ENCODE results near the gene PHC1.
A peak's percentile ranks its signal among the peaks of the same experiment; 100 is the strongest.

PHC1 gene

GRCh38 chr12:8950221-8950527 is 35.9 kb downstream of the PHC1 start:
- ATAC-seq (no peak), DNase-seq (no peak)
- H3K4me1 Mint-ChIP-seq: peaks cover 69% of the 10 kb centered on the region
- peak overlapping the region; percentile 95 for H3K4me3 Mint-ChIP-seq
- H3K27ac Mint-ChIP-seq: peak overlapping the region; percentile 92
- peaks cover 9% of the 10 kb centered on the region for H3K9me3 Mint-ChIP-seq
- H3K36me3 Mint-ChIP-seq (ENCODE audit: low read depth): peaks cover 49% of the 10 kb centered on the region
- H3K27me3 Mint-ChIP-seq: no peaks in the 10 kb centered on the region

GRCh38 chr12:8950702-8951478 is 36.6 kb downstream of the PHC1 start:
- peak overlapping the region; percentile 92 for H3K27ac Mint-ChIP-seq
- H3K36me3 Mint-ChIP-seq (ENCODE audit: low read depth): peaks cover 41% of the 10 kb centered on the region
- ATAC-seq (no peak), DNase-seq (no peak)
- peaks cover 9% of the 10 kb centered on the region for H3K9me3 Mint-ChIP-seq
- no peaks in the 10 kb centered on the region for H3K27me3 Mint-ChIP-seq
- H3K4me3 Mint-ChIP-seq: peak overlapping the region; percentile 95
- peaks cover 67% of the 10 kb centered on the region for H3K4me1 Mint-ChIP-seq

DNA sequence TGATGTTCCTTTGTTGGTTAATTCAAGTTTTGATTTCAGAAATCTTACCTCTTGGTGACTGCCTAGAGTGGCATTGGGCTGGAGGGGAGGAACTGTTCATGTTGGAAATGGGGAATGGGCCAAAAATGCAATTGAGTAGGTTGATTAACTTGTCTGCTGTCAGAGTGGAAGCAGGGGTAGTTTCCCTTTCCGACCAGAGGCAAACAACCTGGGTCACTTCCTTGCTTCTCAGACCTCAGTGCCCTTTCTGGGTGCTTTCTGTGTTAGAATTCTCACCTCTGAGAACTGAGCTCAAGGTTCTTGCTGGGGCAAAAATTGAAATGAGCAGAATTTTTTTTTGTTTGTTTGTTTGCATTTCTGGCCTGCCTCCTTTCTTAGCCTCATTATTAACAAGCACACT is 37.4 kb downstream of the PHC1 start:
- peak; percentile 39 for DNase-seq
- H3K27me3 Mint-ChIP-seq: no peaks in the 10 kb centered on the region
- peak overlapping the region; percentile 95 for H3K4me3 Mint-ChIP-seq
- peaks cover 36% of the 10 kb centered on the region for H3K36me3 Mint-ChIP-seq (ENCODE audit: low read depth)
- peak; percentile 11 for ATAC-seq
- peaks cover 63% of the 10 kb centered on the region for H3K4me1 Mint-ChIP-seq
- peaks cover 9% of the 10 kb centered on the region for H3K9me3 Mint-ChIP-seq
- peak overlapping the region; percentile 92 for H3K27ac Mint-ChIP-seq

DNA sequence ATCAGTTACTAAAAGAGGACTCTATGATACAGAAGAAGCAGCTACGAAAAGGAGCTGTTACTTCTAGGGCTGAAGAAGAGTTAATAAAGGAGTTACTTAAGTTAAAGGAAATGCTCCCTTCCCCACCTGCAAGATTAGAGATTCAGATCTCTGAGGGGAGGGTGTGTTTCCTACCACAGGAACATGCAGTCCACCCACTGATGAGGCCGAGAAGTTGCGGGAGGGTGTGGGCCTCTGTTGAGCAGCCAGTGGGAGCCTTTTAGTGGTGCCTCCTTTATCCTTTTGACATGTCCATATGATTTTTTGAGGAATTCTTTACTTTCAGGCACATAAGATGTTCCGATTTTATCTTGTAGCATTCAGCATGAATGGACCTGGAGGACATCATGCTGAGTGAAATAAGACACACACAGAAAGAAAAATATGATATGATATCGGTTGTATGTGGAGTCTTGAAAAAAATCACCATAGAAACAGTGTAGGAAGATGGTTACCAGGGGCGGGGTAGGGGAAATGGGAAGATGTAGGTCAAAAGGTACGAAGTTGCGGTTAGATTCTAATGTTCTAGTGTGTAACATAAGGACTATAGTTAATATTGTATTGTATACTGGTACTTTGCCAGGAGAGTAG is 39.6 kb downstream of the PHC1 start:
- Mint-ChIP-seq H3K4me1 (peaks cover 65% of the 10 kb centered on the region), H3K4me3 (peak overlapping the region; percentile 61)
- ATAC-seq: no peak

GRCh38 chr12:8956073-8956472 is 41.8 kb downstream of the PHC1 start:
- peaks cover 12% of the 10 kb centered on the region for H3K9me3 Mint-ChIP-seq
- no peaks in the 10 kb centered on the region for H3K27me3 Mint-ChIP-seq
- ATAC-seq (no peak), DNase-seq (no peak)
- H3K4me3 Mint-ChIP-seq: no peak overlapping the region
- H3K36me3 Mint-ChIP-seq (ENCODE audit: low read depth): peaks cover 26% of the 10 kb centered on the region
- H3K27ac Mint-ChIP-seq: no peak overlapping the region
- H3K4me1 Mint-ChIP-seq: peaks cover 86% of the 10 kb centered on the region

More for the DNA sequence above, 39.6 kb downstream of the PHC1 start:
- peak; percentile 47 for DNase-seq
- Mint-ChIP-seq H3K27ac (peak overlapping the region; percentile 87), H3K9me3 (peaks cover 12% of the 10 kb centered on the region), H3K27me3 (no peaks in the 10 kb centered on the region), H3K36me3 (ENCODE audit: low read depth) (peaks cover 28% of the 10 kb centered on the region)

GRCh38 chr12:8956772-8957171 is 42.5 kb downstream of the PHC1 start:
- no peak overlapping the region for H3K27ac Mint-ChIP-seq
- peaks cover 12% of the 10 kb centered on the region for H3K9me3 Mint-ChIP-seq
- ATAC-seq (no peak), DNase-seq (no peak)
- no peak overlapping the region for H3K4me3 Mint-ChIP-seq
- peaks cover 80% of the 10 kb centered on the region for H3K4me1 Mint-ChIP-seq
- H3K36me3 Mint-ChIP-seq (ENCODE audit: low read depth): peaks cover 26% of the 10 kb centered on the region
- H3K27me3 Mint-ChIP-seq: no peaks in the 10 kb centered on the region

DNA sequence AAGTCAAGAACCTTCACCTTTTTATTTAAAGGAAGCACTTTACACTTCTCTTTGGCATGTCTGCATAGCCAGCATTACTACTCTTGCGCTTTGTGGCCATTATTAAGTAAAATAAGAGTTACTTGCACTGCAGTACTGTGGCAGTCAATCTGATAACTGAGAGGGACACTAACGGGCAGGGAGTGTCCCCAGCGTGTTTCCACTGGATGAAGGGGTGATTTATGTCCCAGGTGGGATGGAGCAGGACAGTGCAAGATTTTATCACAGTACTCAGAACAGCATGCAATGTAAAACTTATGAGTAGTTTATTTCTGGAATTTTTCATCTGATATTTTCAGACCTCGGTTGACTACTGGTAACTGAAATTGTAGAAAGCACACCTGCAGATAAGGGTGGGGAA is 43.3 kb downstream of the PHC1 start:
- ATAC-seq (no peak), DNase-seq (no peak)
- Mint-ChIP-seq H3K9me3 (peaks cover 11% of the 10 kb centered on the region), H3K36me3 (ENCODE audit: low read depth) (peaks cover 30% of the 10 kb centered on the region), H3K4me3 (no peak overlapping the region), H3K4me1 (peaks cover 75% of the 10 kb centered on the region), H3K27me3 (no peaks in the 10 kb centered on the region), H3K27ac (no peak overlapping the region)

- no peak for ATAC-seq
- H3K27ac Mint-ChIP-seq: no peak overlapping the region
- H3K27me3 Mint-ChIP-seq: no peaks in the 10 kb centered on the region
- peaks cover 70% of the 10 kb centered on the region for H3K4me1 Mint-ChIP-seq
- no peak overlapping the region for H3K4me3 Mint-ChIP-seq
- no peak for DNase-seq
- peaks cover 6% of the 10 kb centered on the region for H3K9me3 Mint-ChIP-seq
- peaks cover 27% of the 10 kb centered on the region for H3K36me3 Mint-ChIP-seq (ENCODE audit: low read depth)
Observed at GRCh38 chr12:8958066-8958465, 43.8 kb downstream of the PHC1 start.

GRCh38 chr12:8960176-8960575 is 45.9 kb downstream of the PHC1 start:
- Mint-ChIP-seq H3K27me3 (no peaks in the 10 kb centered on the region), H3K9me3 (peaks cover 3% of the 10 kb centered on the region), H3K36me3 (ENCODE audit: low read depth) (peaks cover 23% of the 10 kb centered on the region), H3K27ac (no peak overlapping the region), H3K4me1 (peaks cover 50% of the 10 kb centered on the region), H3K4me3 (no peak overlapping the region)
- ATAC-seq: peak; percentile 61
- DNase-seq: no peak

- H3K9me3 Mint-ChIP-seq: peaks cover 28% of the 10 kb centered on the region
- H3K4me3 Mint-ChIP-seq: no peak overlapping the region
- no peaks in the 10 kb centered on the region for H3K27me3 Mint-ChIP-seq
- H3K36me3 Mint-ChIP-seq (ENCODE audit: low read depth): peaks cover 27% of the 10 kb centered on the region
- peaks cover 9% of the 10 kb centered on the region for H3K4me1 Mint-ChIP-seq
- no peak for DNase-seq
- H3K27ac Mint-ChIP-seq: no peak overlapping the region
- ATAC-seq: no peak
Observed at GRCh38 chr12:8968761-8969160, 54.5 kb downstream of the PHC1 start.

DNA sequence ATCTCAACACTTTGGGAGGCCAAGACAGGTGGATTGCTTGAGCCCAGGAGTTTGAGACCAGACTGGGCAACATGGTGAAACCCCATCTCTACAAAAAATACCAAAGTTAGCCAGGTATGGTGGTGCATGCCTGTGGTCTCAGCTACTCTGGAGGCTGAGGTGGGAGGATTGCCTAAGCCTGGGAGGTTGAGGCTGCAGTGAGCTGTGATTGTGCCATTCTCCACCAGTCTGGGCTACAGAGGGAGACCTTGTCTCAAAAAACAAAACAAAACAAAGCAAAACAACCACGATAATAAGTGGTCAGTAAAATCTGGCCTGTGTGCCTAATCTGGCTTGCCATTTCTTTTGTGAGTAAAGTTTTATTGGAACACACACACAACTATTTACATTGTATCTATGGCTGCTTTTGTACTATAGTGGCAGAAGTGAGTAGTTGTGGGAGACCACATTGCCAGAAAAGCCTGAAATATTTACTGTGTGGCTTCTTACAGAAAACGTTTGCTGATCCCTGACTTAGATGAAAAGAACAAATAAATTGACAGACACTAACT is 55.6 kb downstream of the PHC1 start:
- Mint-ChIP-seq H3K27ac (peak overlapping the region; percentile 73), H3K4me1 (peaks cover 9% of the 10 kb centered on the region), H3K9me3 (peaks cover 31% of the 10 kb centered on the region), H3K4me3 (no peak overlapping the region), H3K27me3 (no peaks in the 10 kb centered on the region), H3K36me3 (ENCODE audit: low read depth) (peaks cover 24% of the 10 kb centered on the region)
- no peak for DNase-seq
- ATAC-seq: no peak

DNA sequence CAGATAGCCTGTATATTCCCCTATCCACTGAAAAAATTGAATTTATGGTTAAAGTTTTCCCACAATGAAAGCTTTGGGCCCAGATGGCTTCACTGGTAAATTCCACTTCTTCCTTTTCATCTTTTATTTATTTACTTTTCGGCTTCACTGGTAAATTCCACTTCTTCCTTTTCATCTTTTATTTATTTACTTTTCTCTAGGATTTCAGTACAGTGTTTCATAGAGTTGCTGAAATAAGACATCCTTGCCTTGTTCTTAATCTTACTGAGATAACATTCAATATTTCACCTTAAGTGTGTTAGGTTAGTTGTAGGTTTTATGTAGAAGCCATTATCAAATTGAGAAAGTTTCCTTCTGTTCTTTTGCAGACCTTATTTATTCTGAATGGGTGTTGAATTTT is 56.1 kb downstream of the PHC1 start:
- H3K4me3 Mint-ChIP-seq: no peak overlapping the region
- peaks cover 31% of the 10 kb centered on the region for H3K9me3 Mint-ChIP-seq
- no peak for DNase-seq
- ATAC-seq: no peak
- H3K4me1 Mint-ChIP-seq: peaks cover 9% of the 10 kb centered on the region
- no peaks in the 10 kb centered on the region for H3K27me3 Mint-ChIP-seq
- peaks cover 23% of the 10 kb centered on the region for H3K36me3 Mint-ChIP-seq (ENCODE audit: low read depth)
- peak overlapping the region; percentile 73 for H3K27ac Mint-ChIP-seq

GRCh38 chr12:8980137-8980536 is 65.8 kb downstream of the PHC1 start:
- Mint-ChIP-seq H3K4me1 (peaks cover 12% of the 10 kb centered on the region), H3K36me3 (ENCODE audit: low read depth) (peaks cover 12% of the 10 kb centered on the region), H3K27me3 (no peaks in the 10 kb centered on the region), H3K9me3 (peaks cover 21% of the 10 kb centered on the region), H3K27ac (no peak overlapping the region), H3K4me3 (no peak overlapping the region)
- ATAC-seq: no peak
- no peak for DNase-seq

- H3K4me3 Mint-ChIP-seq: no peak overlapping the region
- H3K36me3 Mint-ChIP-seq (ENCODE audit: low read depth): peaks cover 7% of the 10 kb centered on the region
- H3K27ac Mint-ChIP-seq: no peak overlapping the region
- DNase-seq: no peak
- no peaks in the 10 kb centered on the region for H3K27me3 Mint-ChIP-seq
- peaks cover 52% of the 10 kb centered on the region for H3K4me1 Mint-ChIP-seq
- peak; percentile 16 for ATAC-seq
- H3K9me3 Mint-ChIP-seq: peaks cover 2% of the 10 kb centered on the region
Observed at GRCh38 chr12:8985213-8985754, 71.0 kb downstream of the PHC1 start.

GRCh38 chr12:8987163-8987562 is 72.9 kb downstream of the PHC1 start:
- Mint-ChIP-seq H3K36me3 (ENCODE audit: low read depth) (peaks cover 5% of the 10 kb centered on the region), H3K27me3 (no peaks in the 10 kb centered on the region), H3K27ac (no peak overlapping the region), H3K9me3 (no peaks in the 10 kb centered on the region), H3K4me1 (peaks cover 60% of the 10 kb centered on the region), H3K4me3 (no peak overlapping the region)
- ATAC-seq (no peak), DNase-seq (no peak)
